ENCODE data around the gene LYPLA2. TPM values are rescaled to one million over a fixed set of nuclear protein-coding genes. Genes with fewer than 3 reads are reported as not detected.

LYPLA2 gene
- total and polyA plus RNA-seq, 2 experiments from 2014 or later, result 102 to 204 TPM

GRCh38 chr1:23788695-23789094 lies 2.2 kb upstream of the LYPLA2 start:
- H4K20me1 ChIP-seq (replicated peaks; ENCODE audit: insufficient read depth), result peaks cover 2% of the 10 kb centered on the region; the same call in 1 of the 2 replicates
- ATAC-seq (no peak), DNase-seq (ENCODE audit: low spot score) (no peak)
- H3K4me1 ChIP-seq (ENCODE audit: insufficient read depth), result peaks cover 7% of the 10 kb centered on the region; the same call in 1 of the 2 replicates
- peaks cover 13% of the 10 kb centered on the region for H3K27me3 Mint-ChIP-seq (ENCODE audit: insufficient read depth, low read depth, poor library complexity)
- peaks cover 44% of the 10 kb centered on the region for H3K36me3 Mint-ChIP-seq (ENCODE audit: low read depth)
- no peak overlapping the region for H3K27ac Mint-ChIP-seq
- peaks cover 19% of the 10 kb centered on the region for H3K36me3 ChIP-seq (ENCODE audit: insufficient read depth)
- no peaks in the 10 kb centered on the region for H3K9me3 Mint-ChIP-seq
- H3K4me3 ChIP-seq, result no peak overlapping the region
- H3K4me3 Mint-ChIP-seq, result no peak overlapping the region
- H2AFZ ChIP-seq, result no peak overlapping the region
- no peaks in the 10 kb centered on the region for H3K9me2 ChIP-seq (ENCODE audit: insufficient read depth)
- H3K79me2 ChIP-seq (replicated peaks; ENCODE audit: insufficient read depth), result peaks cover 21% of the 10 kb centered on the region
- H3F3A ChIP-seq (replicated peaks; ENCODE audit: low read depth), result 0 out of 2 replicates have a peak, but pooled peaks cover 16% of the 10 kb centered on the region
- peaks cover 13% of the 10 kb centered on the region; the same call in 2 of the 3 replicates for H3K4me1 Mint-ChIP-seq
- no peaks in the 10 kb centered on the region for H3K27me3 ChIP-seq (ENCODE audit: insufficient read depth)
- TF ChIP-seq EZH2phosphoT487 (IDR thresholded peaks at IDR 0.05; ENCODE audit: unreplicated experiment) (no peak), NANOG (IDR thresholded peaks at IDR 0.05; ENCODE audit: borderline replicate concordance) (no peak), JUNB (IDR thresholded peaks at IDR 0.05; ENCODE audit: unreplicated experiment) (no peak), ZNF331 (CRISPR knock-in tag; IDR thresholded peaks at IDR 0.05; ENCODE audit: low read depth) (no peak), CREB1 (CRISPR knock-in tag; IDR thresholded peaks at IDR 0.05; ENCODE audit: low read depth) (no peak), EZH2 (IDR thresholded peaks at IDR 0.05; ENCODE audit: low read depth, unreplicated experiment) (no peak), ZNF462 (CRISPR knock-in tag; IDR thresholded peaks at IDR 0.05) (no peak), STAT1 (IDR thresholded peaks at IDR 0.05; ENCODE audit: unreplicated experiment) (no peak), ZNF114 (CRISPR knock-in tag; IDR thresholded peaks at IDR 0.05) (no peak)
- H3K4me2 ChIP-seq, result no peak overlapping the region
- H3K27ac ChIP-seq (ENCODE audit: low read depth), result no peak overlapping the region
